Stimulated activated CD8-positive, alpha-beta memory T cell treated with anti-CD3 and anti-CD28 coated beads, Interleukin-2, amount 100 ng/mL, for 48 hours (primary cell): ENCODE data around the gene JPH2.
"Not testable (repeated sequence)": the region's sequence is repeated elsewhere in the genome, so short reads cannot be mapped to it uniquely, and the experiment has no call there.

Experiments used
- DNase-seq, 2 donors: peaks; one replicate each; pipeline ENCODE4 v3.0.0-alpha.2; 2020; ENCODE audit warnings: low read depth in 2 of 2

Gene JPH2

GRCh38 chr20:44211177-44212039 lies 24.4 kb upstream of the JPH2 start:
- no peak for DNase-seq

- peak; percentile 94 to 96 for DNase-seq
Measured at GRCh38 chr20:44210406-44211176, 23.6 kb upstream of the JPH2 start, which contains the start of gene OSER1. Gene OSER1 (minus strand): TSS chr20:44210771. CDS start chr20:44206957, 3,814 bp downstream.

GRCh38 chr20:44209686-44210405 lies 22.9 kb upstream of the JPH2 start:
- DNase-seq, result no peak

- DNase-seq, result no peak
Measured at GRCh38 chr20:44208770-44209169, 21.8 kb upstream of the JPH2 start.

GRCh38 chr20:44208165-44208564 lies 21.2 kb upstream of the JPH2 start:
- no peak for DNase-seq

- no peak for DNase-seq
Measured at GRCh38 chr20:44207126-44207723, 20.2 kb upstream of the JPH2 start.

GRCh38 chr20:44206132-44206531 lies 19.1 kb upstream of the JPH2 start:
- DNase-seq, result no peak

- DNase-seq, result no peak
Measured at GRCh38 chr20:44204832-44205215, 17.8 kb upstream of the JPH2 start.

- DNase-seq, result no peak
Measured at GRCh38 chr20:44204156-44204831, 17.3 kb upstream of the JPH2 start.

GRCh38 chr20:44203161-44203560 lies 16.2 kb upstream of the JPH2 start:
- DNase-seq, result no peak

GRCh38 chr20:44200983-44201382 lies 14.0 kb upstream of the JPH2 start:
- DNase-seq, result no peak

- no peak for DNase-seq
Measured at GRCh38 chr20:44200371-44200770, 13.4 kb upstream of the JPH2 start.

GRCh38 chr20:44199877-44200276 lies 12.9 kb upstream of the JPH2 start:
- DNase-seq, result no peak

- DNase-seq, result no peak
Measured at GRCh38 chr20:44198872-44199271, 11.9 kb upstream of the JPH2 start.

GRCh38 chr20:44196271-44196670 lies 9.3 kb upstream of the JPH2 start:
- DNase-seq, result no peak

- DNase-seq, result no peak
Measured at GRCh38 chr20:44195605-44196004, 8.6 kb upstream of the JPH2 start.

- no peak for DNase-seq
Measured at GRCh38 chr20:44193801-44194200, 6.8 kb upstream of the JPH2 start.

- DNase-seq, result not testable (repeated sequence)
Measured at GRCh38 chr20:44191640-44192039, 4.7 kb upstream of the JPH2 start.

- not testable (repeated sequence) for DNase-seq
Measured at GRCh38 chr20:44190197-44190852, 3.3 kb upstream of the JPH2 start.

- DNase-seq, result no peak
Measured at GRCh38 chr20:44188752-44189151, 1.8 kb upstream of the JPH2 start.
